ENCODE results near the gene THYN1. TPM values are rescaled to one million over a fixed set of nuclear protein-coding genes. Genes with fewer than 3 reads are reported as not detected.

THYN1 gene
- total RNA-seq (2022) (88.3 and 94.5 TPM in 2 replicates), Bru-seq, nascent RNA (percentile 80 among the genes with signal in this experiment), BruChase-seq, experiment 1, labeled RNA remaining after a 2-hour chase (percentile 70 among the genes with signal in this experiment), BruChase-seq, experiment 2, labeled RNA remaining after a 6-hour chase (percentile 86 among the genes with signal in this experiment)
- long read RNA-seq, transcript THYN1-201 (7 exons, 1,299 nt): minor isoform, 32 of 232 reads
- long read RNA-seq, transcript THYN1-204 (8 exons, 893 nt): major isoform, 68 of 232 reads
- long read RNA-seq, transcript THYN1-202 (7 exons, 835 nt): minor isoform, 23 of 232 reads
- long read RNA-seq, transcript THYN1-203 (8 exons, 943 nt): minor isoform, 57 of 232 reads
- long read RNA-seq, partial matches to known transcripts: 23 of 232 reads
- long read RNA-seq, other reads (novel, unspliced or antisense): 27 of 232 reads

- H3K4me3 ChIP-seq (ENCODE audit: low read depth, low read length): peak within 1 kb of the TSS; percentile 64
- POLR2A ChIA-PET: interaction anchor here (0.6 to 1.3 kb wide), 5 partner anchors 9 to 1195 kb away, joined by 3 to 10 read pairs (median 6); partner anchors contain the start of genes NCAPD3 and VPS26B
These were observed at the start of gene THYN1, which contains the start of gene ACAD8 for GRCh38 chr11:134253188-134253993. THYN1 (minus strand) TSS chr11:134253352; CDS start chr11:134252882, 470 bp downstream. ACAD8 (plus strand) TSS chr11:134253568; CDS start chr11:134253601, 33 bp downstream.

GRCh38 chr11:134294664-134295063 lies 41.5 kb upstream of the THYN1 start:
- no peak overlapping the region for H3K27ac Mint-ChIP-seq (ENCODE audit: unreplicated experiment)
- POLR2A ChIA-PET: no interaction called here
- BruUV-seq (replicated peaks): no TSS peak
- intact Hi-C loops (cut with micrococcal nuclease; ENCODE audit: unreplicated experiment): no loop called here
- Histone ChIP-seq H3K4me1 (no peaks in the 10 kb centered on the region), H3K27me3 (replicated peaks; ENCODE audit: control insufficient read depth, insufficient read depth, low read length) (no peaks in the 10 kb centered on the region), H3K9me3 (no peaks in the 10 kb centered on the region), H3K36me3 (ENCODE audit: control insufficient read depth, insufficient read depth, low read length) (no peaks in the 10 kb centered on the region), H3K4me3 (ENCODE audit: low read depth, low read length) (no peak overlapping the region)
- TF ChIP-seq CTCF (IDR thresholded peaks at IDR 0.05; ENCODE audit: insufficient read depth in 1 of 2, low read depth in 1 of 2, low read length in 1 of 2, severe bottlenecking in 1 of 2, unreplicated experiment in 1 of 2): no peak
- no peaks in the 10 kb centered on the region for H3K36me3 Mint-ChIP-seq (ENCODE audit: insufficient read depth, unreplicated experiment)
- CTCF ChIA-PET: no interaction called here
- H3K4me3 Mint-ChIP-seq (ENCODE audit: unreplicated experiment): no peak overlapping the region
- DNase-seq: no peak
- no peaks in the 10 kb centered on the region for H3K9me3 Mint-ChIP-seq (ENCODE audit: unreplicated experiment)
- H3K27me3 Mint-ChIP-seq (ENCODE audit: insufficient read depth, unreplicated experiment): peaks cover 15% of the 10 kb centered on the region
- H3K4me1 Mint-ChIP-seq (ENCODE audit: low read depth, unreplicated experiment): no peaks in the 10 kb centered on the region

More at GRCh38 chr11:134253188-134253993, at the start of gene THYN1, which contains the start of gene ACAD8:
- H3K36me3 ChIP-seq (ENCODE audit: control insufficient read depth, insufficient read depth, low read length): no peaks in the 10 kb centered on the region; the same call in 1 of the 2 replicates
- no TSS peak for BruUV-seq (replicated peaks)
- DNase-seq: peak; percentile 99
- CTCF ChIA-PET: interaction anchor here (0.7 to 1.4 kb wide), 4 partner anchors 9 to 207 kb away, joined by 3 to 8 read pairs (median 7); partner anchors contain the start of genes NCAPD3 and VPS26B
- Mint-ChIP-seq H3K4me3 (ENCODE audit: unreplicated experiment) (peak within 1 kb of the TSS; percentile 89), H3K27ac (ENCODE audit: unreplicated experiment) (peak within 1 kb of the TSS; percentile 63), H3K9me3 (ENCODE audit: unreplicated experiment) (no peaks in the 10 kb centered on the region), H3K27me3 (ENCODE audit: insufficient read depth, unreplicated experiment) (no peaks in the 10 kb centered on the region), H3K36me3 (ENCODE audit: insufficient read depth, unreplicated experiment) (peaks cover 18% of the 10 kb centered on the region), H3K4me1 (ENCODE audit: low read depth, unreplicated experiment) (peaks cover 7% of the 10 kb centered on the region)
- H3K27me3 ChIP-seq (replicated peaks; ENCODE audit: control insufficient read depth, insufficient read depth, low read length): no peaks in the 10 kb centered on the region
- H3K4me1 ChIP-seq: 0 out of 2 replicates have a peak, but pooled peaks cover 10% of the 10 kb centered on the region
- no peaks in the 10 kb centered on the region for H3K9me3 ChIP-seq
- TF ChIP-seq CTCF (IDR thresholded peaks at IDR 0.05; ENCODE audit: insufficient read depth in 1 of 2, low read depth in 1 of 2, low read length in 1 of 2, severe bottlenecking in 1 of 2, unreplicated experiment in 1 of 2): peak; percentile 46 to 47
- intact Hi-C loops (cut with micrococcal nuclease; ENCODE audit: unreplicated experiment): loop anchor here (1.0 to 5.0 kb wide), 2 partner anchors 29 to 79 kb away; partner anchors contain the start of genes GLB1L2 and VPS26B

All from Caco-2 (cell line).